ENCODE data around the gene IL6ST. TPM values are rescaled to one million over a fixed set of nuclear protein-coding genes. Genes with fewer than 3 reads are reported as not detected.

The IL6ST gene
- total and polyA plus RNA-seq, 10 donors: 20.4 to 504 (median 266) TPM

GRCh38 chr5:55900068-55900467 is 94.7 kb downstream of the IL6ST start:
- H3K9me3 ChIP-seq: no peaks in the 10 kb centered on the region
- H3K4me1 ChIP-seq: peaks cover 0 to 13% (median 5%) of the 10 kb centered on the region in 6 donors
- no peak overlapping the region for H3K27ac ChIP-seq
- H3K4me3 ChIP-seq: no peak overlapping the region
- DNase-seq: no peak
- H3K27me3 ChIP-seq (replicated peaks in 1 of 7): peaks cover 0 to 4% (median 0%) of the 10 kb centered on the region in 7 donors
- intact Hi-C loops (cut with DNase I; ENCODE audit: low total_unique reads): no loop called here
- TF ChIP-seq CTCF (IDR thresholded peaks at IDR 0.05 in 8 of 11, conservative IDR thresholded peaks at IDR 0.05 in 3 of 11) (no peak), POLR2A (IDR thresholded peaks at IDR 0.05) (no peak), POLR2AphosphoS5 (IDR thresholded peaks at IDR 0.05) (no peak)
- WGBS, 5 donors: 60 to 86% (median 83%) methylated on average over 1 of the region's 1 CpG
- H3K36me3 ChIP-seq: no peaks in the 10 kb centered on the region

GRCh38 chr5:55899344-55899743 is 95.4 kb downstream of the IL6ST start:
- Histone ChIP-seq H3K36me3 (no peaks in the 10 kb centered on the region), H3K9me3 (no peaks in the 10 kb centered on the region), H3K4me3 (no peak overlapping the region), H3K4me1 (peaks cover 0 to 13% (median 5%) of the 10 kb centered on the region in 6 donors), H3K27me3 (replicated peaks in 1 of 7) (peaks cover 0 to 4% (median 0%) of the 10 kb centered on the region in 7 donors), H3K27ac (no peak overlapping the region)
- intact Hi-C loops (cut with DNase I; ENCODE audit: low total_unique reads): no loop called here
- TF ChIP-seq CTCF (IDR thresholded peaks at IDR 0.05 in 8 of 11, conservative IDR thresholded peaks at IDR 0.05 in 3 of 11) (no peak), POLR2AphosphoS5 (IDR thresholded peaks at IDR 0.05) (no peak), POLR2A (IDR thresholded peaks at IDR 0.05) (no peak)
- WGBS, 5 donors: 94 to 98% (median 96%) methylated on average over 6 of the region's 6 CpGs
- DNase-seq: no peak

- Histone ChIP-seq H3K27me3 (replicated peaks in 1 of 7) (peaks cover 0 to 4% (median 0%) of the 10 kb centered on the region in 7 donors), H3K27ac (no peak overlapping the region), H3K9me3 (no peaks in the 10 kb centered on the region), H3K36me3 (no peaks in the 10 kb centered on the region), H3K4me3 (no peak overlapping the region), H3K4me1 (peaks cover 0 to 5% (median 0%) of the 10 kb centered on the region in 6 donors)
- DNase-seq: no peak
- WGBS, 5 donors: 67 to 86% (median 75%) methylated on average over 14 of the region's 14 CpGs
- no peak for TF ChIP-seq POLR2A (IDR thresholded peaks at IDR 0.05)
- peak in 1 of 3 donors; percentile 32 for TF ChIP-seq POLR2AphosphoS5 (IDR thresholded peaks at IDR 0.05)
- intact Hi-C loops (cut with DNase I; ENCODE audit: low total_unique reads): no loop called here
Observed at GRCh38 chr5:55897905-55898304, 96.9 kb downstream of the IL6ST start.

GRCh38 chr5:55897206-55897894 is 97.4 kb downstream of the IL6ST start:
- intact Hi-C loops (cut with DNase I; ENCODE audit: low total_unique reads): no loop called here
- no peak for TF ChIP-seq POLR2AphosphoS5 (IDR thresholded peaks at IDR 0.05)
- no peak for TF ChIP-seq CTCF (IDR thresholded peaks at IDR 0.05 in 8 of 11, conservative IDR thresholded peaks at IDR 0.05 in 3 of 11)
- no peak for TF ChIP-seq POLR2A (IDR thresholded peaks at IDR 0.05)
- Histone ChIP-seq H3K36me3 (no peaks in the 10 kb centered on the region), H3K27me3 (replicated peaks in 1 of 7) (peaks cover 0 to 4% (median 0%) of the 10 kb centered on the region in 7 donors), H3K27ac (no peak overlapping the region), H3K4me1 (peaks cover 0 to 5% (median 0%) of the 10 kb centered on the region in 6 donors), H3K4me3 (peak overlapping the region in 1 of 8 donors; percentile 49), H3K9me3 (no peaks in the 10 kb centered on the region)
- WGBS, 5 donors: 57 to 70% (median 63%) methylated on average over 8 of the region's 8 CpGs
- no peak for DNase-seq
